NB4 (cell line): ENCODE measurements around the gene LTBP4.

Experiments used
- DNase-seq: peaks from one replicate; pipeline ENCODE4 v3.0.0; 2010; ENCODE audit warnings: low read depth
- H3K4me3 ChIP-seq: one replicate; pipeline ENCODE4 v1.5.1; 2011; ENCODE audit warnings: mild to moderate bottlenecking, low read depth, low read length, moderate library complexity
- MYC ChIP-seq: IDR thresholded peaks from 2 replicates; pipeline ENCODE4 v1.6.1; 2011; ENCODE audit warnings: low read depth, low read length
- POLR2A ChIP-seq: IDR thresholded peaks from 2 replicates; pipeline ENCODE4 v1.6.1; 2011; ENCODE audit warnings: mild to moderate bottlenecking; ENCODE audit not compliant: insufficient read length; ENCODE audit errors: extremely low read depth
- TF ChIP-seq, protein P1 (sequence below): IDR thresholded peaks from 2 replicates; pipeline ENCODE4 v1.6.1; 2011; ENCODE audit warnings: low read depth, low read length
- TF ChIP-seq, protein P2 (sequence below): IDR thresholded peaks from one replicate; pipeline ENCODE4 v1.5.1; 2012; ENCODE audit warnings: low read depth, low read length

Gene LTBP4

DNA sequence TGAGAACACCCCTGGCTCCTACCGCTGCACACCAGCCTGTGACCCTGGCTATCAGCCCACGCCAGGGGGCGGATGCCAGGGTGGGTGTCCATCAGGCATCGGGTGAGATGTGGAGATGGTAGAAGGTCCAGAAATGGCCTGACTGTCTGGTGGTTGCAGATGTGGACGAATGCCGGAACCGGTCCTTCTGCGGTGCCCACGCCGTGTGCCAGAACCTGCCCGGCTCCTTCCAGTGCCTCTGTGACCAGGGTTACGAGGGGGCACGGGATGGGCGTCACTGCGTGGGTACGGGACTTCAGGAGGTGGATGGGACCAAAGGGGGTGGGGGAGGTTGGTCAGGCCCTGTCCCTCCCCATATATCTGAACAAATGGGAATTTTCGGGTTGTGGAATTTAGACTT lies 15.8 kb downstream of the LTBP4 start:
- TF ChIP-seq, protein P1, sequence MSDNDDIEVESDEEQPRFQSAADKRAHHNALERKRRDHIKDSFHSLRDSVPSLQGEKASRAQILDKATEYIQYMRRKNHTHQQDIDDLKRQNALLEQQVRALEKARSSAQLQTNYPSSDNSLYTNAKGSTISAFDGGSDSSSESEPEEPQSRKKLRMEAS: no peak
- TF ChIP-seq MYC (no peak), POLR2A (no peak)
- TF ChIP-seq, protein P2, sequence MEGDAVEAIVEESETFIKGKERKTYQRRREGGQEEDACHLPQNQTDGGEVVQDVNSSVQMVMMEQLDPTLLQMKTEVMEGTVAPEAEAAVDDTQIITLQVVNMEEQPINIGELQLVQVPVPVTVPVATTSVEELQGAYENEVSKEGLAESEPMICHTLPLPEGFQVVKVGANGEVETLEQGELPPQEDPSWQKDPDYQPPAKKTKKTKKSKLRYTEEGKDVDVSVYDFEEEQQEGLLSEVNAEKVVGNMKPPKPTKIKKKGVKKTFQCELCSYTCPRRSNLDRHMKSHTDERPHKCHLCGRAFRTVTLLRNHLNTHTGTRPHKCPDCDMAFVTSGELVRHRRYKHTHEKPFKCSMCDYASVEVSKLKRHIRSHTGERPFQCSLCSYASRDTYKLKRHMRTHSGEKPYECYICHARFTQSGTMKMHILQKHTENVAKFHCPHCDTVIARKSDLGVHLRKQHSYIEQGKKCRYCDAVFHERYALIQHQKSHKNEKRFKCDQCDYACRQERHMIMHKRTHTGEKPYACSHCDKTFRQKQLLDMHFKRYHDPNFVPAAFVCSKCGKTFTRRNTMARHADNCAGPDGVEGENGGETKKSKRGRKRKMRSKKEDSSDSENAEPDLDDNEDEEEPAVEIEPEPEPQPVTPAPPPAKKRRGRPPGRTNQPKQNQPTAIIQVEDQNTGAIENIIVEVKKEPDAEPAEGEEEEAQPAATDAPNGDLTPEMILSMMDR: no peak
- no peak overlapping the region for H3K4me3 ChIP-seq
- DNase-seq: no peak

DNA sequence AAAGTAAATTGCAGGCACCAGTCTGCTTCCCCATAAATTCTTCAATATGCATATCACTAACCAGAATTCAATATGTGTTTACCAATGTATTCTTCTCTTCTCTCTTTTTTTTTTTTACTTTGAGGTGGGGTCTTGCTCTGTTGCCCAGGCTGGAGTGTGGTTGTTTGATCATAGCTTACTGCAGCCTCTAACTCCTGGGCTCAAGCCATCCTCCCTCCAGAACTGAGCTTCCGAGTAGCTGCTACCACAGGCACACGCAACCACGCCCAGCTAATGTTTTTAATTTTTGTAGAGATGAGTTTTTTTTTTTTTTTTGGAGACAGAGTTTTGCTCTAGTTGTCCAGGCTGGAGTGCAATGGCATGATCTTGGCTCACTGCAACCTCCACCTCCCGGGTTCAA lies 16.8 kb downstream of the LTBP4 start:
- H3K4me3 ChIP-seq: no peak overlapping the region

DNA sequence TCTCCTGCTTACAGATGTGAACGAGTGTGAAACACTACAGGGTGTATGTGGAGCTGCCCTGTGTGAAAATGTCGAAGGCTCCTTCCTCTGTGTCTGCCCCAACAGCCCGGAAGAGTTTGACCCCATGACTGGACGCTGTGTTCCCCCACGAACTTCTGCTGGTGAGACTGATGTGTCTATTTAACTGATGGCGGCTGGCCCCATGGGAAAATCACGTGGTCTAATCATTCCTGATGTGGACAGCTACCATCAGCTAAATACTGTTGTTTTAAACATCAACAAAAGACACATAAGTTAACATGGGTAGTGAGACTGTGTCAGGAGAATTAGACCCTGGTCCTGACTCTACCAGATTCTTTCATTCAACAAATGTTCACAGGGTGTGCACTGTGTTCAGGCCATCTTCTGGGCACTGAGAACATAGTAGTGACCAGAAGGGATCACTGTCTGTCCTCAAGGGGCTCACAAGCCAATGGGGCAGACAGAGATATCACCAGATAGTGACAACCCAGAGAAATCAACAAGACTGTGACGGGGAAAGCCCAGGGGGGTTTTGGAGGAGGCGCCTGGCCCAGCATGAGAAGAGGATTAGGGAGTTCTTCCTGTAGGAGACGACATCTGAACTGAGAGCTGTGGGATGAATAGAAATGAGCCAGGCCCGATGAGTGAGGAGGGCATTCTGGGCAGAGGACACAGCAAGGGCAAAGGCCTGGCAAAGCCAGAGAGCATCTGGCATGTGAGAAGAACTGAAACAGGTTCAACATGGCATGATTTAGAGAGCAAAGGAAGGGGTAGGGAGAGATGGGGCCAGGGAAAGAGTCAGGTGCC lies 18.4 kb downstream of the LTBP4 start:
- no peak overlapping the region for H3K4me3 ChIP-seq
- DNase-seq: no peak
- TF ChIP-seq, protein P1: no peak
- TF ChIP-seq, protein P2: no peak
- TF ChIP-seq POLR2A: no peak
- TF ChIP-seq MYC: no peak

More for the DNA sequence above, 16.8 kb downstream of the LTBP4 start:
- DNase-seq: no peak
- TF ChIP-seq POLR2A (no peak), MYC (no peak)
- TF ChIP-seq, protein P2: no peak
- TF ChIP-seq, protein P1: no peak

DNA sequence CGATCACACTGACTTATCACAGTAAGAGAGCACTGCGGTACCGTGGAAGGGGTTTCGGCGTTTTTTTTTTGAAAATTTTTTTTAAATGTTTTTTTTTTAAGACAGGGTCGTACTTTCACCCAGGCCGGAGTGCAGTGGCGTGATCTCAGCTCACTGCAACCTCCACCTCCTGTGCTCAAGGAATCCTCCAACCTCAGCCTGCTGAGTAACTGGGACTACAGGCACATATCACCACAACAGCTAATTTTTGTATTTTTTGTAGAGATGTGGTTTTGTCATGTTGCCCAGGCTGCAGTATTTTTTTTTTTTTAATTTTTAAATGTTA lies 19.0 kb downstream of the LTBP4 start:
- DNase-seq: no peak
- no peak overlapping the region for H3K4me3 ChIP-seq
- no peak for TF ChIP-seq MYC
- TF ChIP-seq, protein P1: no peak
- TF ChIP-seq, protein P2: no peak
- TF ChIP-seq POLR2A: no peak

DNA sequence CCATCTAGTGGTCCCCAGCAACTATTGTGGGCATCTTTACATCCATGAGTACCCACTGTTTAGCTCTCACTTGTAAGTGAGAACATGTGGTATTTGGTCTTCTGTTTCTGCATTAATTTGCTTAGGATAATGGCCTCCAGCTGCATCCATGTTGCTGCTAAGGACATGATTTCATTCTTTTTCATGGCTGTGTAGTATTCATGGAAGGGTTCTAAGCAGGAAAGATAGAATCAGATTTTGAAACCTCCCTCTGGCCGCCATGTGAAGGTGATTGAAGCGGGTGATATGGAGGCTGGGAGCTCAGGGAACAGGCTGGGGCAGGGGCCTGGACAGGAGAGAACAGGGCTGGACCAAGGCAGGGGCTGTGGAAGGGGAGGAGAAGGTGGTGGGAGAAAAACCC lies 20.1 kb downstream of the LTBP4 start:
- DNase-seq: no peak
- H3K4me3 ChIP-seq: no peak overlapping the region
- TF ChIP-seq, protein P2: no peak
- TF ChIP-seq POLR2A (no peak), MYC (no peak)
- TF ChIP-seq, protein P1: no peak
